Body of pancreas (tissue), 4 donors: ENCODE data around the gene INPP5K.

Experiments
- POLR2A ChIP-seq, 3 donors: fragments of 450-650 bp; IDR thresholded peaks; one replicate each; pipeline ENCODE4 v1.6.1; 2016; ENCODE audit warnings: antibody characterized with exemption in 3 of 3, mild to moderate bottlenecking in 2 of 3
- TF ChIP-seq, protein P1 (sequence below), 7 experiments: fragments of 450-650 bp in 4 of 7; fragments of 200-600 bp in 3 of 7; sonication (generic) in 3 of 7; IDR thresholded peaks; one replicate each; pipeline ENCODE4 v1.5.1; 2016 to 2019; ENCODE audit warnings: antibody characterized with exemption in 7 of 7

DNA sequence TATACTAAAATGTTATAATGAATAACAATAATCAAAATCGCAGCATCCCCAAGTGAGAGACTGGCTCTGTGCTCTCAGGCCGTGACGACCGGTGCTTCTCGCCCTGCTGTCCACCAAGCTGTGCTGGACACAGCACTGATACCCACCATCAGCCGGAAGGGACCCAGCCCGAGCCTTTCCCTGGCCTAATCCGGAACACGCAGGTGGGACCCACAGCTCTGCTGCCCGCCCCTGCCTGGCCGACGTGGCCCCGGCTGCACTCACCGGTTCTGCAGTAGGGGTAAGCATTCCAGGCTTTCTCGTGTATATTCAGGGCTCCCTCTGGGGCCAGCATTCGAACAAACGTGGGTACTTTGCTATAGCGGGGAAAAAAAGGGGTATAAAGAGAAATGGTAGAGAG is 31.6 kb upstream of the INPP5K start:
- TF ChIP-seq, protein P1, sequence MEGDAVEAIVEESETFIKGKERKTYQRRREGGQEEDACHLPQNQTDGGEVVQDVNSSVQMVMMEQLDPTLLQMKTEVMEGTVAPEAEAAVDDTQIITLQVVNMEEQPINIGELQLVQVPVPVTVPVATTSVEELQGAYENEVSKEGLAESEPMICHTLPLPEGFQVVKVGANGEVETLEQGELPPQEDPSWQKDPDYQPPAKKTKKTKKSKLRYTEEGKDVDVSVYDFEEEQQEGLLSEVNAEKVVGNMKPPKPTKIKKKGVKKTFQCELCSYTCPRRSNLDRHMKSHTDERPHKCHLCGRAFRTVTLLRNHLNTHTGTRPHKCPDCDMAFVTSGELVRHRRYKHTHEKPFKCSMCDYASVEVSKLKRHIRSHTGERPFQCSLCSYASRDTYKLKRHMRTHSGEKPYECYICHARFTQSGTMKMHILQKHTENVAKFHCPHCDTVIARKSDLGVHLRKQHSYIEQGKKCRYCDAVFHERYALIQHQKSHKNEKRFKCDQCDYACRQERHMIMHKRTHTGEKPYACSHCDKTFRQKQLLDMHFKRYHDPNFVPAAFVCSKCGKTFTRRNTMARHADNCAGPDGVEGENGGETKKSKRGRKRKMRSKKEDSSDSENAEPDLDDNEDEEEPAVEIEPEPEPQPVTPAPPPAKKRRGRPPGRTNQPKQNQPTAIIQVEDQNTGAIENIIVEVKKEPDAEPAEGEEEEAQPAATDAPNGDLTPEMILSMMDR (IDR thresholded peaks at IDR 0.05) = no peak
- TF ChIP-seq POLR2A (IDR thresholded peaks at IDR 0.05) = no peak
